Stimulated activated CD4-positive, alpha-beta T cell treated with anti-CD3 and anti-CD28 coated beads, Interleukin-12 subunit alpha, Interleukin-12 subunit beta, amount 100 ng/mL, for 48 hours (primary cell): ENCODE data around the gene TMEM87A.

ENCODE experiments used
- DNase-seq, 3 donors: peaks; one replicate each; pipeline ENCODE4 v3.0.0-alpha.2; 2020; ENCODE audit warnings: low read depth in 2 of 3, low spot score in 1 of 3

The TMEM87A gene

DNA sequence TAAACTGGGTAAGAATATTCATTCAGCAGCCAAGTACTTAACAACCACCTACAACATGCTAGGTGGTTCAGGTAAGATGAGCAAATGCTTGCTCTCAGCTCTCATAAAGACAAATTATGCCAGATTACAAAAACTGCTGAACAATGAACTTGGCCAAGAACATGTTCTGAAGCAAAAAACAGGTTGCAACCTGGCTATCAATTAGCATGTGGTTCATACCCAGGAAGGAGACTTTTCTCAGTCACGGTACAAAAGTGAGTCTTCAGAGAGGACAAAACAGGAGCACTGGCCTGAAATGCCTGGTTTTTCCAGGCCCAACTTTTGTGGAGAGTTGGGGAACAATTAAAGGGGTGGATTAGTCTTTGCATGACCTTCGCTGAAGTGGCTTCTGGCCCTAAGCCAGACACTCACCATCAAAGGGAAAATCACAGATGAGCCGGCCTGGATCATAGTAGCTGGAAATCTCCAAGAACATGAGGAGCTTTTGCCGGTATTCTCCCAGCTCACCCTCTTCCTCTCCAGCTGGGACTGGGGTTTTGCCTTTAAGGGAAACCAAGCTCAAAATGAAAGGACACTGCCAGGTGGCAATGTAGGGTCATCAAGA lies 109.2 kb downstream of the TMEM87A start:
- no peak for DNase-seq

DNA sequence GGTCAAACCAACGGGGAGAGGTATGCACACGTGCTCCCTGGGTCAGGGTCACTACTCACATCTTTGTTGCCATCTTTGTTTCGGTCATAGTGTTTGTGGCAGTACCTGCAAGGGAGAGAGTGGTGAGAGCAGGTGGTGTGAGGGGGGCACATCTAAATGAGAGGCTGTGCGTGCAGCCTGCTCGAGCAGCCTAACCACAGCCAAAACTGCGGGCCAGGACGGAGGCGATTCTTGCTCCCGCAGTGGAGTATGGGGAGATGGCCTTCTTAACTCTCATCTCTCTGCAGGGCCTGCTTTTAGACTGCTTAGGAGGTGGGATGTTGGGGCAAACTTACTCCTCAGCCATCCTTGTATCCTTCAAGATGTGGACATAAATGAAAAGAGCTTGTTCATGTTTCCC lies 109.9 kb downstream of the TMEM87A start:
- DNase-seq = no peak
